Skeletal muscle satellite cell (primary cell): ENCODE measurements around the gene MED16.
"Not testable (repeated sequence)": the region's sequence is repeated elsewhere in the genome, so short reads cannot be mapped to it uniquely, and the experiment has no call there.

ENCODE experiments used
- H3K27me3 ChIP-seq: 2 replicates; pipeline ENCODE4 v1.7.0; 2013; ENCODE audit warnings: low read length; ENCODE audit not compliant: control insufficient read depth, insufficient read depth
- H3K36me3 ChIP-seq: 2 replicates; pipeline ENCODE4 v1.7.0; 2013; ENCODE audit warnings: mild to moderate bottlenecking, control low read depth, low read length; ENCODE audit not compliant: insufficient read depth
- H3K4me1 ChIP-seq: 2 replicates; pipeline ENCODE4 v1.7.0; 2013; ENCODE audit warnings: low read length; ENCODE audit not compliant: control insufficient read depth, insufficient read depth
- H3K4me2 ChIP-seq: 2 replicates; pipeline ENCODE4 v1.7.0; 2013; ENCODE audit warnings: mild to moderate bottlenecking, low read length
- H3K4me3 ChIP-seq: 2 replicates; pipeline ENCODE4 v1.7.0; 2013; ENCODE audit warnings: low read length
- H3K9ac ChIP-seq: 2 replicates; pipeline ENCODE4 v1.7.0; 2013; ENCODE audit warnings: mild to moderate bottlenecking, low read depth, low read length, moderate library complexity
- H3K9me3 ChIP-seq: replicated peaks from 2 replicates; pipeline ENCODE4 v1.7.0; 2013; ENCODE audit warnings: mild to moderate bottlenecking, control low read depth, low read length

MED16 gene

GRCh38 chr19:878751-879561 lies 14.0 kb downstream of the MED16 start:
- not testable (repeated sequence) for H3K4me1 ChIP-seq, H3K9ac ChIP-seq, H3K4me3 ChIP-seq, H3K4me2 ChIP-seq, H3K9me3 ChIP-seq, H3K27me3 ChIP-seq
- H3K36me3 ChIP-seq = peaks cover 29% of the 10 kb centered on the region

- not testable (repeated sequence) for H3K9me3 ChIP-seq, H3K9ac ChIP-seq, H3K4me3 ChIP-seq, H3K4me2 ChIP-seq, H3K27me3 ChIP-seq, H3K4me1 ChIP-seq
- H3K36me3 ChIP-seq = peaks cover 29% of the 10 kb centered on the region
Measured at GRCh38 chr19:877992-878660, 14.9 kb downstream of the MED16 start.

- Histone ChIP-seq H3K4me1 (peaks cover 6% of the 10 kb centered on the region), H3K9ac (no peak overlapping the region), H3K36me3 (peaks cover 17% of the 10 kb centered on the region), H3K4me2 (no peak overlapping the region), H3K4me3 (no peak overlapping the region), H3K9me3 (no peaks in the 10 kb centered on the region), H3K27me3 (no peaks in the 10 kb centered on the region)
Measured at GRCh38 chr19:876780-877314, 16.1 kb downstream of the MED16 start.

GRCh38 chr19:876089-876488 lies 16.9 kb downstream of the MED16 start:
- peaks cover 12% of the 10 kb centered on the region for H3K4me1 ChIP-seq
- H3K27me3 ChIP-seq = no peaks in the 10 kb centered on the region
- H3K4me2 ChIP-seq = no peak overlapping the region
- no peaks in the 10 kb centered on the region for H3K9me3 ChIP-seq
- peaks cover 12% of the 10 kb centered on the region for H3K36me3 ChIP-seq
- no peak overlapping the region for H3K9ac ChIP-seq
- H3K4me3 ChIP-seq = no peak overlapping the region

DNA sequence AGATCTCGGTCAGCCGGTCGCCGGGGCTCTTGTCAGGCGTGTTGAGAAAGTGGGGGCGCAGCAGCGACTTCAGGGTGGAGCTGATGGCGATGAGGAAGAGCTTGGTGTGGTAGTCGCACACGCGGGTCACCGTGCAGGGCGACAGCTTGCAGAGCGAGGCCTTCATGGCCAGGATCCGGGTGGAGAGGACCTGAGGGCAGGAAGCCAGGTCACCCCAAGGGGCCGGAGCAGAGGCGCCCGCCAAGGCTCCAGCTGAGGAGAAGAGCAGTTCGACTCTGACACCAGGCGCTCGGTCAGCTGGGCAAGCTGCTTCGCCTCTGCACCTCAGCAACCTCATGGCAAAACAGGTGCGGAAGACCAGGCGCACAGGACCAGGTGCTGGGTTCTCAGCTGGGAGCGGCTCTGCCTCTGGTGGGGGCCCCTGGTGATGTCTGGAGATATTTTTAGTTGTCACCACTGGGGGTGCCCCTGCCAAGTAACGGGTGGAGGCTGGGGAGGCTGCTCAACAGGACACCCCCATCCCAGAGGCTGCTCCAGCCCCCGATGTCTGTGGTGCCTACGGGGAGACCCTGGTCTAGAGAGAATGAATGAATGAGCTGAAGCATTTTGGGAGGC lies 17.6 kb downstream of the MED16 start:
- H3K36me3 ChIP-seq = peaks cover 17% of the 10 kb centered on the region

DNA sequence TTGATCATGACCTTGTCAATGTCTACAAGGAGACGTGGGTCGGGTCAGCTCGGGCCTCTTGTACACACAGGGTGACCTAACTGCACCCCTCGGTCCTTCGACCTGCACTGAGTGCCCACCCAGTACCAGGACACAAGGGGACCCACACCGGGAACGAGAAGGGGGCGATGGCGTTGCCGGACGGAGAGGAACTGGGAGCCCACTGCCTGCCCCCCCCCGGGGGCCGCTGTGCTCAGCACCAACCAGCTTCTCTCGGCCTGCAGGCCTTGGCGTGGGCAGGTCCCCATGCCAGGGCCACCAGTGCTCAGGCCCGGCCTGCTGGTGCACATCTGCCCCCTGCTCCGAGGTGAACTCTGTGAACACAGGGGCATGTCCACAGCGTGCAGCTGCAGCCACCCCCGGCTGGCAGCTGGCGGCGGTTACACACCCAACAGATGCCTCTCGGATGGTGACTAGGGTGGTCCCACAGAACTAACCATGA lies 19.4 kb downstream of the MED16 start:
- Histone ChIP-seq H3K9ac (no peak overlapping the region), H3K4me2 (no peak overlapping the region), H3K9me3 (no peaks in the 10 kb centered on the region), H3K4me3 (no peak overlapping the region), H3K27me3 (no peaks in the 10 kb centered on the region), H3K4me1 (peaks cover 26% of the 10 kb centered on the region), H3K36me3 (peaks cover 23% of the 10 kb centered on the region)

More for the DNA sequence above, 17.6 kb downstream of the MED16 start:
- no peaks in the 10 kb centered on the region for H3K27me3 ChIP-seq
- no peak overlapping the region for H3K4me3 ChIP-seq
- H3K4me1 ChIP-seq = peaks cover 12% of the 10 kb centered on the region
- no peaks in the 10 kb centered on the region for H3K9me3 ChIP-seq
- H3K9ac ChIP-seq = no peak overlapping the region
- no peak overlapping the region for H3K4me2 ChIP-seq

DNA sequence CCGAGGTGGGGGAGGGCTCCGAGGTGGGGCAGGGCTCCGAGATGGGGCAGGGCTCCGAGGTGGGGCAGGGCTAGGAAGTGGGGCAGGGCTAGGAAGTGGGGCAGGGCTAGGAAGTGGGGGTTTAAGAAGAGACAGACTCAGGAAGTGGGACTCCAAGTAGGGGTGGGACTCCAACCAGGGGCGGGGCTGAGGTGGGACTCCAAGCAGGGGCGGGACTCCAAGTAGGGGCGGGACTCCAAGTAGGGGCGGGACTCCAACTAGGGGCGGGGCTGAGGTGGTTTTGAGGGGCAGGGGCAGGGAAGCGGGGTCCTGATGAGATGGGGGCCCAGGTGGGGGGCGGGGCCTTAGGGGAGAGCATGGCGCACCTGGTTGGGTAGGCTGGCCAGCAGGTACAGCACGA lies 19.9 kb downstream of the MED16 start:
- peaks cover 28% of the 10 kb centered on the region for H3K4me1 ChIP-seq
- H3K4me2 ChIP-seq = no peak overlapping the region
- H3K27me3 ChIP-seq = no peaks in the 10 kb centered on the region
- no peaks in the 10 kb centered on the region for H3K9me3 ChIP-seq
- no peak overlapping the region for H3K4me3 ChIP-seq
- H3K36me3 ChIP-seq = peaks cover 28% of the 10 kb centered on the region
- H3K9ac ChIP-seq = no peak overlapping the region

- peak overlapping the region; percentile 37 for H3K4me2 ChIP-seq
- peaks cover 28% of the 10 kb centered on the region for H3K4me1 ChIP-seq
- no peaks in the 10 kb centered on the region for H3K9me3 ChIP-seq
- no peak overlapping the region for H3K4me3 ChIP-seq
- no peak overlapping the region for H3K9ac ChIP-seq
- peaks cover 35% of the 10 kb centered on the region for H3K36me3 ChIP-seq
- H3K27me3 ChIP-seq = no peaks in the 10 kb centered on the region
Measured at GRCh38 chr19:872266-872951, 20.6 kb downstream of the MED16 start.

GRCh38 chr19:871446-872265 lies 21.3 kb downstream of the MED16 start:
- Histone ChIP-seq H3K27me3 (no peaks in the 10 kb centered on the region), H3K9ac (no peak overlapping the region), H3K4me1 (peaks cover 28% of the 10 kb centered on the region), H3K4me3 (no peak overlapping the region), H3K4me2 (peak overlapping the region; percentile 37), H3K36me3 (peaks cover 37% of the 10 kb centered on the region), H3K9me3 (no peaks in the 10 kb centered on the region)

- no peak overlapping the region for H3K4me2 ChIP-seq
- peaks cover 28% of the 10 kb centered on the region for H3K4me1 ChIP-seq
- H3K9ac ChIP-seq = no peak overlapping the region
- no peaks in the 10 kb centered on the region for H3K9me3 ChIP-seq
- H3K27me3 ChIP-seq = no peaks in the 10 kb centered on the region
- no peak overlapping the region for H3K4me3 ChIP-seq
- H3K36me3 ChIP-seq = peaks cover 37% of the 10 kb centered on the region
Measured at GRCh38 chr19:870963-871401, 22.0 kb downstream of the MED16 start.
